Retina (tissue), 1 donor: Measurements from ENCODE around the gene UNG.
A peak's percentile ranks its signal among the peaks of the same experiment; 100 is the strongest.
"Not testable (repeated sequence)": the region's sequence is repeated elsewhere in the genome, so short reads cannot be mapped to it uniquely, and the experiment has no call there.

ENCODE experiments used
- DNase-seq: peaks from one replicate; pipeline ENCODE4 v3.0.0-alpha.2; 2016

Gene UNG

DNA sequence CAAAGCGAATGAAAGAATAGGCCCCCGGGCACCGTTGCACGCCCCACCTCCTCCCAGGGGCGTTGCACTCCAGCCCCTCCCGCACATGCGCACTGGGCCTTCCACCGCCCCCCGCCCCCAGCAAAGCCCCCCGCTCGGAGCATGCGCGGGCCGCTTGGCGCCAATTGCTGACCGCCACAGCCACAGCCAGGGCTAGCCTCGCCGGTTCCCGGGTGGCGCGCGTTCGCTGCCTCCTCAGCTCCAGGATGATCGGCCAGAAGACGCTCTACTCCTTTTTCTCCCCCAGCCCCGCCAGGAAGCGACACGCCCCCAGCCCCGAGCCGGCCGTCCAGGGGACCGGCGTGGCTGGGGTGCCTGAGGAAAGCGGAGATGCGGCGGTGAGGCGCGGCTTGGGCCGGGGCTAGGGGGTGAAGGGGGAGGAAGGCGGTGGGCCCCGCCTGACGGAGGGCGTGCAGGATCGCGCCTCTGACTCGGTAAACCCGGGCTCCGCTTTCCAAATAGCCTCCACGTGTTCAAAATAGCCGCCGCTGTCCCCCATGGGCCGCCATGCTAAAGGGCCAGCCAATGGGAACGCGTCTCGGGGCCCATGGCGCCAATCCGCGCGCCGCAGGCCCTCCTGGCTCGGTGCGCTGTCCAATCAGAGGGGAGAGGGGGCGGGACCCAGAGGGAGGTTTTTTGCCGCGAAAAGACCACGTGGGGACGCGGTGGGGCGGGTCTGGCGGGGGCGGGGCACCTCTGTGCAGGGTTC lies at the start of gene UNG:
UNG (plus strand) TSS at position 163 of the 748 bp plus-strand sequence; CDS start at position 246, 83 bp downstream.
- peak; percentile 95 for DNase-seq

DNA sequence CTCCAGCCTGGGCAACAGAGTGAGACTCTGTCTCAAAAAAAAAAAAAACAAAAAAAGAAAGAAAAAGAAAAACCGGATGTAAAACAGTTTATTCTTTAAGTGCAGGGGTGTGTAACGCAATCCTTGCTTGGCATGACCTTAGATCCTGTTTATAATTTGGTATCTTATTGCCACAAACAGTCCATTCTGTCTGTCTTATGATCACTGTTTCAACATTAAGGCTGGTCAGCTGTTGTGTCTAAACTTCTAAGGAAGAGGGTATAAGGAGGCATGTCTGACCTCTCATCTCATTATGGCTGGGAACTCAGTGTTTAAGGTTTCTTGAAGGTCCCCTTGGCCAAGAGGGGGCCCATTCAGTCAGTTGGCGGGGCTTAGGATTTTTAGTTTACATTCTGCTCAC lies 48.7 kb upstream of the UNG start:
- DNase-seq, result not testable (repeated sequence)

DNA sequence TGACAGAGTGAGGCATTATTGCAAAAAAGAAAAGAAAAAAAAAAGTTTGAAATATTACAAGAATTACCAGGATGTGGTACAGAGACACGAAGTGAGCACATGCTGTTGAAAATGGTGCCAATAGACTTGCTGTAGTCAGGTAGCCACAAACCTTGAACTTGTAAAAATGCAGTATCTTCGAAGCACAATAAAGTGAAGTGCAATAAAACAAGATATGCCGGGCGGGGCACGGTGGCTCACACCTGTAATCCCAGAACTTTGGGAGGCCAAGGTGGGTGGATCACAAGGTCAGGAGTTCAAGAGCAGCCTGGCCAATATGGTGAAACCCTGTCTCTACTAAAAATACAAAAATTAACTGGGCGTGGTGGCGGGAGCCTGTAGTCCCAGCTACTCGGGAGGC lies 47.6 kb upstream of the UNG start:
- not testable (repeated sequence) for DNase-seq

DNA sequence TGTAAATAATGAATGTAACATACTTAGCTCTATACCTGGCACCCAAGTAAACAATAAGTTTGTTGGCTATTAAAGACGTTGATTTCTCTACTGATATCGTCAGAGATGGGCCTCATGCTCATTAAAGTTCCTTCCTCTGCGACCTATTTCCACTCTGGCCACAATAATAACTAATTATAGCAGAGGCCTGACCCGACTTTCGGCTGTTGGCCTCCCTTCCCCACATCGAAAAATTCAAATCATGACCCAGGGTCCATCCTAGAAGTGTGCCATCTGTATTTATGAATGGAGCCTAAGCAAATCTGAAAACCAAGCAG lies 45.3 kb upstream of the UNG start:
- no peak for DNase-seq

DNA sequence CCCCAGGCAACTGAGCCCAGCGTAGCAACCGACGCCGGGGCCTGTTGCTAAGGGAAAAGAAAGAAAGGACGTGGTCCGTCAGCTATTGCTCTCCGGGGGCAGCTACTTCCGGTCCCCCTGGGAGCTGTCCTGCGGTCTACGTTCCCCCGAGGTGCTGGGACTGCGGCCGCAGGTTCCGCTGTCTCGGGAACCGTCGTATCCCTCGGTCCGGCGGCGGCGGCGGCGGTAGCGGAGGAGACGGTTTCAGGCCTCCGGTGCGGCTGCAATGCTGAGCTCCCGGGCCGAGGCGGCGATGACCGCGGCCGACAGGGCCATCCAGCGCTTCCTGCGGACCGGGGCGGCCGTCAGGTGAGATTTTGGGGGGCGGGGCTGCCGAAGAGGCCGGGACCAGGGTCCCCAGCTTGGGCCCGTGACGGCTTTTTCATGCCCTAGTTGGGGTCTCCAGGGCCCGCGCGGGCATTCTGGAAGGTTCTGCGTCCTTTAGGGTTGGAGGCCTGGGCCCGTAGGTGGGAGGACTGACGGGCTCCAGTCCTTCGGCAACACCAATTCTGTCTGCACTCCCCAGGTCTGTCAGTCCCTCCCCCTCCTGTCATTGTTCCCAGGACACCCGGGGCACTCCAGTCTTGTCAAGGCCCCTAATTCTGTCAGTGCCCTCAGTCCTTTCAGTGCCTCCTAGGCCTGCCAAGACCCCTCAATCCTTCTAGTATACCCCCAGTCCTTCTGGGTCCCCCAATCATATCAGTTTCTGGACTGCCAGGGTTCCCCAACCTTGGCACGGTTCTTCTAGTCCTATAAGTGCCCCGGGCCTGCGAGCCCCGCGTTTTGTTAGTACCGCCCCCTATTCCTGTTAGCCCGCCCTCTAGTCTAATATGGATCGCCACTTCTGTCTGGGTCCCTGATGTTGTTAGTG lies 44.7 kb upstream of the UNG start, which contains the start of gene USP30:
USP30 (plus strand) TSS at position 163 of the 910 bp plus-strand sequence; CDS start at position 266, 103 bp downstream.
- DNase-seq, result peak; percentile 95

DNA sequence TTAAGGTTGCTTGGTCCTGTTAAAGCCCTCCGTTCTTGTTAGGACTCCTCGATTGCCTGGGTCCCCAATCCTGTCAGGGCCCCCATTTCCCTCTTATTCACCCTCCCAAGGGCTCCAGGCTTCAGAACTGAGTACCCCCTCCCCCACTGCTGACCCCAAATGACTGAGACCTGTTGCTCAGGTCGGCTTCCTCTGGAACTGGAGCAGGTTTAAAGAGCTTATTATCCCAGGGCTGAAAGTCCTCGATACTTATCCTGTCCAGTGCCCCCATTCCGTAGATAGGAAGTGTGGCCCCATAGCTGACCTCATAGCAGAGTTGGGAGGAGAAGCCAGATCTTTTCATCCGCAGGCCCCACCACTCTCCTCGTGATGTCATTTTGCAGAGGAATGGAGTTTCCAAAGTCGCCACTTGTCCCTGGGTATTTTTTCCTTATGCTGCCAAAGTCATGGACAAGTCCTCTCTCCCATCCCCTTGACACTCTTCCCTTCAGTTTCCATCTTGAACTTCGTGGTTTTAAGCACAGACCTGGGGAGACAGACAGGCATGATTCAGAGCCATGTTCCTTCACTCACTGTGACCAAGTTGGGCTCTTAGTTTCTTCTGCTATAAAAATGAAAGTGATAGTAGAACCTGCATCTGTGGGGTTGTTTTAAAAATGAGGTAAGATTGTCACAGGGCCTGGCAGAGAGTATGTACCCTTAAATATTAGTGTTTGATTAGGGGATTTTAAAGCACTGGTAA lies 43.8 kb upstream of the UNG start:
- DNase-seq, result no peak

DNA sequence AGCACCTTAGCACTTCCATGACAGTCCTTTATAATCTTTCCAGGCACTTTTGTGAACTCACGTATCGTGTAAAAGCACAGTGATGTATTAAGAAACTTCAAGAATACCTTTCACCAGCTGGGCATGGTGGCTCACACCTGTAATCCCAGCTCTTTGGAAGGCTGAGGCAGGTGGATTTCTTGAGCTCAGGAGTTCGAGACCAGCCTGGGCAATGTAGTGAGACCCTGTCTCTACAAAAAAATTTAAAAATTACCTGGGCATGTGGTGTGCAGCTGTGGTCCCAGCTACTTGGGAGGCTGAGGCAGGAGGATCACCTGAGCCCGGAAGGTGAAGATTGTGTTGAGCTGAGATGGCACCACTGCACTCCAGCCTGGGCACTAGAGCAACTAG lies 43.3 kb upstream of the UNG start:
- DNase-seq, result not testable (repeated sequence)

DNA sequence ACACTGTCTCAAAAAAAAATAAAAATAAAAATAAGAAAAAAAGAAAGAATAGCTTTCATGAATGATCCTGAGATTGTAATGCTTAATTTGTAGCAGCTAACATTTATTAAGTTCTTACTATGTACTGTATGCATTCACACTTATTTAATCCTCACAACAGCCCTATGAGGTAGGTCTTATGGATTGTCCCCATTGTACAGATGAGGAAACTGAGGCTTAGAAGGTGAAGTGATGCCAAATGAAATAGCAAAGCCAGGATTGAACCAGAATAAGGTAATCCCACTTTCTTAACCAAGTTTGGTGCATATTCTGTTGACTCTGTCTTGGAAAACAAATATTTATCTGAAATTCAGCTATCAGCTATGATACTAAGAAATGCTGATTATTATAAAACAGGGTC lies 42.9 kb upstream of the UNG start:
- DNase-seq, result no peak

DNA sequence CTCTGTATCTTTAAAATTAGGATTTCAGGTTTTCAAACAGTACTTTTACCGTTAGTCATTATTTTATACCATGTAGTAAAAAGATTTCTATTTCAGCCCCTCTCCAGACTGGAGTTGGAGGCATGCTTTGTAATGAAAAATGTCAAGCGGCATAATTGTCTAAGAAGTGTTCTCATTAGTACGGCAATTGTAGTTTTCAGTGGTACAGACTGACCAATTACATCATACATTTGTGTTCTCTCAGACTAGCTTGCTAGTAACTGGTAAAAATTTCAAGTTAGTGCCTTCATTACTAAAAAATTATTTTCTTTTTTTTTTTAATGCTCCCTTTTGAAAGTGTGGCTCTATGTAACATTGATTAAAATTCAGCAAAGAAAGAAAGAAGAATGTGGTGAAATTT lies 40.5 kb upstream of the UNG start:
- no peak for DNase-seq

DNA sequence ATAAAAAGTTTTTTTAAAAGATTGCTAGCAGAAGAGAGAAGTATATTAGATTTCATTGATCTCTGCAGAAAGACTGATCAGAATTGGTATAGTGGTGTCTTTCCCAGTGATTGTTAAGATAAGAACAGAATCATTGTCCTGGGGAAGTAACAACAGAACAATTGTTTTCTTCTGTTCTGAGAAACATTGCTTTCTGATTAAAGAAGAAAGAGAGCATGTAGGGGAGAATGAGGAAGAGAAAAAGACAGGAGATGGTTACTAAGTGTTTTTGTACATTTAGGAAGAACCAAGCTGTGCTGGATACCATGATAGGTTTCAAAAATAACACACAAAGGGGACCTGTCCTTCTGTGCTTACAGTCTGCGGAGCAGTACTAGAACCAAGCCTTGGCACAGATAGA lies 40.0 kb upstream of the UNG start:
- DNase-seq, result no peak

DNA sequence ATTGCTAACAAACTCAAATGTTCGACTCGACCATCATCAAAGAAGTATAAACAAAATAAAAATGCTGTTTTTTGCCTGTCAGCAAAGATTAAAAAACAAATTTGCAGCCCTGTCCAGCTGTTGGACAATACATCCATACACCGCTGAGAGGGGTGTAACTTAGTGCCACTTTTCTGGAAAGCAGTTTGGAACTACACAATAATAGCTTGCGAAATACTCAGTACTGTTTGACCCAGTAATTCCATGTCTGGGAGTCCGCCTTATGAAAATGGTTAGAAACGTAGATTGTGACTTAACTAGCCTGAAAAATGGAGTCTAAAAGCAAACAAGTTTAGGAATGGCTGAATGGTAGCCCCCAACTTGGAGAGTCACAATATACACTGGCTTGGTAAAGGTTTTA lies 38.6 kb upstream of the UNG start:
- DNase-seq, result no peak

DNA sequence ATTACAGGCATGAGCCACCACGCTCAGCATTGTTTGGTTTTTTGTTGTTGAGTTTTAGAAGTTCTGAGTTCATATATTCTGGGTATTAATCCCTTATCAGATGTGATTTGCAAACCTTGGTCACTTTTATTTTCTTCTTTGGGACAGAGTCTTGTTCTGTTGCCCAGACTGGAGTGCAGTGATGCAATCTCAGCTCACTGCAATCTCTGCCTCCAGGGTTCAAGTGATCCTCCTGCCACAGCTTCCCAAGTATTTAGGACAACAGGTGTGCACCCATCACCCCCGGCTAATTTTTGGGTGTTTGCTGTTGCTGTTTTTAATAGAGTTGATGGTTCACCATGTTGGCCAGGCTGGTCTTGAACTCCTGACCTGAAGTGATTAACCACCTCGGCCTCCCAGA lies 33.3 kb upstream of the UNG start:
- no peak for DNase-seq

DNA sequence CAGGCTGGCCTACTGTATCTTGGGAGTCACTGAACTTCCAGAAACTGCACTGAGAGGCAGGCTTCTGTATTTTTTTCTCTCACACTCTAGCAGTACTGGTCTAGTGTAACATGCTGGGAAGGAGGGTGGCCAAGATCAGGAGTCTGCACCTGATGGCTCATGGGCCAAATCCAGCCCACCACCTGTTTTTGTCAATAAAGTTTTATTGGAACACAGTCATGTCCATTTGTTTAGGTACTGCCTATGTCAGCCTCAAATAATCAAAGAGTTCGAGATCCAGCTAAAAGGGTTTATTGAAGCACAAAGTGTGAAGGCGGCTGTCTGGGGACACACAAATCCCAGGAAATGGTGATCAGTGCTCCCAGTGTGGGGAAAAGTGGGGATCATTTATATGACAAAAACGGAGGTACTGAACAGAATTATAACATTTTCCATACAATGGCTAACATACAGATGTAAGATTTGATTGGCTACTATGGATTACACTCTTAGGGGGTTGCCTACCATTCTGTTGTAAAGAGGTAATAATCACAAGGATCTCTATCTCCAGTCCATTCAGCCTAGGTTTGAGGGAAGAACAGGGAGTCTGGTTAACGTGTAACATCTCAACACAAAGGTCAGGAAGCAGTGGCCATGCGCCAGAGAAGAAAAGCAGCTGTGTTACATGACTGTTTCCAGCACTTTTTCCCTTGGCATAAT lies 32.1 kb upstream of the UNG start:
- DNase-seq, result no peak

DNA sequence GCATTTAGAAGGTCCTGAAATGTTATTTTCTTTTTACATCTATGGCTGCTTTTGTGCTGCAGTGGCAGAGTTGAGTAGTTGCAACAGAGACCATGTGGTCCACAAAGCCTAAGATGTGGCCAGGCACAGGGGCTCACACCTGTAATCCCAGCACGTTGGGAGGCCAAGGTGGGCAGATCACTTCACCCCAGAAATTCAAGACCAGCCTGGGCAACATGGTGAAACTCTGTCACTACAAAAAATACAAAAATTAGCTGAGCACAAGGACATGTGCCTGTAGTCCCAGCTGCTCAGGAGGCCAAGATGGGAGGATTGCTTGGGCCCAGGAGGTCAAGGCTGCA lies 31.6 kb upstream of the UNG start:
- no peak for DNase-seq

DNA sequence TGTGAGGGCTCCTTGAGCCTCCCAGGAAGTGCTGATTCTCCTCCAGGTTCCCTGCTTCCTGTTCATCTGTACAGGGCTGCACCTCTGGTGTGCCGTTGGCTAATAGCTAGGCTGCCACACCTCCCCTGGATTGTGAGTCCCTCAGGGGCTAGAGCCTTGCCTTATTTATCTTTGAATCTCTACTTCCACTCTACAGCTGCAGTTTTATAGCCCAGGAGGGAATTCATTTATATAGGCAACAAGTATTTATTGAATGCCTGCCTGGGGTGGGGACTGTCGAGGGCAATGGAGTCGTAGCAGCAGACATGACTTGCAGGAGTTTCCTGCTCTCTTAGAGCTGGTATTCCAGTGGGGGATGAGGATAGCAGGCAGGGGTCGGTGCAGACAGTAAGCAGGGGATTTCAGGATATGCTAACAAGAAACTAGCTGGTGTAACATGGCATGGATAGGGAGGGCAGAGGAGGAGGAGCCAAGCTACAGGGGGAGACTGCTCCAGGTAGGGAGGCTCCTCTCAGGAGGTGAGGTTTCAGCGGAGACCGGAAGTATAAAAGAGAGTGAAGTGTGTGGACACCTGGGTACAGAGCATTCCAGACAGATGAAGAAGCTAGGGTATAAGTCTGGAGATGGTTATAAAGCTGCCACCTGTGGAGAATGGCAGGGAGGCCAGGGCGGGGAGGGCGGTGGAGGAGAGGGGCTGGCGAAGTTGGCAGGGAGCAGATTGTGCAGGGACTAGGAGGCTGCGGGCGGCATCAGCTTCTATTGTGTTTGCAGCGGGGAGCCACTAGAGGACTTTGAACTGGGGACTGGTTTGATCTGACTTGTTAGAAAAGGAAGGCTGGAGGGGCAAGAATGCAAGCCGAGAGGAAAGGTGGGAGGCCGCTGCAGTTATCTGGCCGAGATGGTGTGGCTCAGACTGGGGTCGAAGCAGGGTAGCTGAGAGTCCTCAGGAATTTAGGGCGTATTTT lies 27.8 kb upstream of the UNG start:
- DNase-seq, result no peak

DNA sequence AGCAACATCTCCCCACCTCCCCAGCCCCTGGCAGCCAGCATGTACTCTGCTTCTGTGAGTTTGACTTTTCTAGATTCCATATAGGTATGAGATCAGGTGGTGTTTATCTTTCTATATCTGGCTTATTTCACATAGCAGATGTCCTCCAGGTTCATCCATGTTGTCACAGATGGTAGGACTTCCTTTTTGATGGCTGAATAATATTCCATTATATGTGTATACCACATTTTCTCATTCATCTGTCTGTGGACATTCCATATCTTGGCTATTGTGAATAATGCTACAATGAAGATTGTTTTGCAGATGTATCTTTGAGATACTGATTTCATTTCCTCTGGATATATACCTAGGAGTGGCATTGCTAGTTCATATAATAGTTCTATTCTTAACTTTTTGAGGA lies 22.5 kb upstream of the UNG start:
- no peak for DNase-seq

DNA sequence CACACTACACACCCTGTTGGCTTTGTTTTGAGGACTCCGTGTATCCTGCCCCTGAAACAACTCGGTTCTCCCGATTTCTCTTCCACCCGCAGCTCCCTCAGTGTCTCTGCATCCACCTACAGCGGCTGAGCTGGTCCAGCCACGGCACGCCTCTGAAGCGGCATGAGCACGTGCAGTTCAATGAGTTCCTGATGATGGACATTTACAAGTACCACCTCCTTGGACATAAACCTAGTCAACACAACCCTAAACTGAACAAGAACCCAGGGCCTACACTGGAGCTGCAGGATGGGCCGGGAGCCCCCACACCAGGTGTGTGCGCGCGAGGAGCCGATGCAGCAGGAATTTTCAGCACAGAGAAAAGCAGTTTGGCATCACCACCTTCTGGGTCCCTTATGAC lies 14.6 kb upstream of the UNG start:
- DNase-seq, result no peak

DNA sequence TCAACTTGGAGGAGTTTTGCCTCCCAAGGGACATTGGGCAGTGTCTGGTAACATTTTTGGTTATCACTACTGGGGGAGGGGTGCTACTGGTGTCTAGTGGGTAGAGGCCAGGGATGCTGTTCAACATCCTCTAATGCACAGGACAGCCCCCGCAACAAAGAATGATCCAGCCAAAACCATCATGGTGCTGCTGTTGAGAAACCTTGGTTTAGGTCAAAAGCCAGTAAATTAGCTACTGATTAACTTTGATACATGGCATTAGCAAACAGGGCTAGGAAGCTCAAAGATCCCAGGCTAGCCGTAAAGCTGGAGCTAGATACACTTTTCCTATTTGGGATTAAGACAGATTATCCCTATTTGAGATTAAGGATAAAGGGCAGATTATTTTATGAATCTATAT lies 13.0 kb upstream of the UNG start:
- no peak for DNase-seq

DNA sequence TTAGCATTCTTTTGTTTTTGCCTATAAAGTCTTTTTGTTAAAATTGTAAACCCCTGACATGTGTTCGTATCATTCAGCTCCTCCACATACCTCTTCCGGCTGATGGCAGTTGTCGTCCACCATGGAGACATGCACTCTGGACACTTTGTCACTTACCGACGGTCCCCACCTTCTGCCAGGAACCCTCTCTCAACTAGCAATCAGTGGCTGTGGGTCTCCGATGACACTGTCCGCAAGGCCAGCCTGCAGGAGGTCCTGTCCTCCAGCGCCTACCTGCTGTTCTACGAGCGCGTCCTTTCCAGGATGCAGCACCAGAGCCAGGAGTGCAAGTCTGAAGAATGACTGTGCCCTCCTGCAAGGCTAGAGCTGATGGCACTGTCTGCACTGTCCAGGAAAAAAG lies 11.8 kb upstream of the UNG start:
- DNase-seq, result no peak

DNA sequence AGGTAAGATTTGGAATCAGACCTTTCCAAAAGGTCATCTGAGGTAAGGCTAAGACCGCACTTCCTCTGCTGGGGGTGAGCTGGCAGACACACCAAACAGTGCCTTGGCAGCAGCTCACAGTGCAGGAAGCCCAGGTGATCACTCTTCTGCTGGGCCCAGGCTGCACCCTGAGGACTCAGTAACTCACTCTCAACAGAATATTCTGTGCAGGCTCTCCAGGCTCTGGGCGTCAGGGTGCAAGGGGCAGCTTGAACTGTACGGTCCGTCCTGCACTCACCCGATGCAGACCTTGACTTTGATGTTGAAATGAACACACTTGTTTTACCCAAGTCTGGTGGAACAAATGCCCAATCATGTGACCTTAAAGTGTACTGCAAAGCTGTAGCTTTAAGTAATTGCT lies 10.1 kb upstream of the UNG start:
- DNase-seq, result no peak

DNA sequence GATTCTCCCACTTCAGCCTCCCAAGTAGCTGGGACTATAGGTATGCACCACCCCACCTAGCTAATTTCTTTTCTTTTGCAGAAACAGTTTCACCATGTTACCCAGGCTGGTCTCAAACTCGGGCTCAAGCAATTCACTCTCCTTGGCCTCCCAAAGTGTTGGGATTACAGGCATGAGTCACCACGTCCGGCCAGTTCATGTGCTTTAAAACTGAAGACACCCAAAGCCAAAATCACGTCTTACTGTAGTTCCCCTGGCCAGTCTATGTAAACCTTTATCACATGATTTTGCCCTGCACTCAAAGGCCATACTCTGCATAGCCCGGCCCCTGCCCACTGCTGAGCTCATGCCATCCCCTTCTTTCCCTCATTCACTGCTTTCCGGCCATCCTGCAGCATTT lies 8.6 kb upstream of the UNG start:
- no peak for DNase-seq

DNA sequence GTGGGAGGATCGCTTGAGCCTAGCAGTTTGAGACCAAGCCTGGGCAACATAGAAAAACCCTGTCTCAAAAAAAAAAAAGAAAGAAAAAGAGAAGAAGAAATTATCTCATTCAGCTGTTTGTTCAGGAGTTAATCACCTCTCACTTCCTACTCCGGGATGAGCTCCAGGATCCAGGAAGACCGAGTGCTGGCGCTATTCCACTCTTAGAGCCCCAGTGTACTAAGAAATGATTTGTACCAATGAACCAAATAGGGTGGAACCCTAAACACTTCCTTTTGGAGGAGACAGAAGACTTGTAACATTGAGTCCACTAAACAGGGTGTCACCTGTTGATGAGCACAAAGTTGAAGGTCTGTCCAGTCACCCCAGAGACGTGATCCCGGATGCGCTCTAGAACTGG lies 7.7 kb upstream of the UNG start:
- DNase-seq, result no peak
